Neuronal stem cell (in vitro differentiated cells): ENCODE measurements around the gene KDM7A.

ENCODE experiments used
- DNase-seq: peaks from one replicate; pipeline ENCODE4 v3.0.0-alpha.2; 2013; ENCODE audit warnings: low spot score
- H2AFZ ChIP-seq: one replicate; pipeline ENCODE4 v1.6.1; 2013; ENCODE audit warnings: mild to moderate bottlenecking, low read length, inconsistent platforms
- H2AK5ac ChIP-seq: 2 replicates; pipeline ENCODE4 v1.6.1; 2013; ENCODE audit warnings: low read depth, mild to moderate bottlenecking, inconsistent platforms, low read length, moderate library complexity, mixed read lengths
- H2BK120ac ChIP-seq: 2 replicates; pipeline ENCODE4 v1.6.1; 2013; ENCODE audit warnings: low read depth, mild to moderate bottlenecking, inconsistent platforms, low read length, moderate library complexity, mixed read lengths
- H2BK12ac ChIP-seq: one replicate; pipeline ENCODE4 v1.6.1; 2013; ENCODE audit warnings: low read length, inconsistent platforms
- H2BK15ac ChIP-seq: 2 replicates; pipeline ENCODE4 v1.6.1; 2013; ENCODE audit warnings: mild to moderate bottlenecking, low read length, inconsistent platforms, mixed read lengths
- H2BK5ac ChIP-seq: one replicate; pipeline ENCODE4 v1.6.1; 2013; ENCODE audit warnings: inconsistent platforms, mild to moderate bottlenecking, low read length, moderate library complexity
- H3K14ac ChIP-seq: one replicate; pipeline ENCODE4 v1.6.1; 2013; ENCODE audit warnings: low read length, inconsistent platforms
- H3K18ac ChIP-seq: 2 replicates; pipeline ENCODE4 v1.6.1; 2013; ENCODE audit warnings: low read length, inconsistent platforms
- H3K23ac ChIP-seq: 2 replicates; pipeline ENCODE4 v1.6.1; 2013; ENCODE audit warnings: low read depth, mild to moderate bottlenecking, mixed read lengths, low read length, inconsistent platforms; ENCODE audit not compliant: poor library complexity
- H3K27ac ChIP-seq: replicated peaks from 3 replicates; pipeline ENCODE4 v1.5.1; 2013; ENCODE audit warnings: low read length, inconsistent platforms
- H3K27me3 ChIP-seq, 3 experiments: 2 replicates each; pipeline ENCODE4 v1.6.1; 2013; ENCODE audit warnings: low read length in 3 of 3, mild to moderate bottlenecking in 2 of 3, inconsistent platforms in 1 of 3, low read depth in 1 of 3, mixed read lengths in 1 of 3, moderate library complexity in 1 of 3; ENCODE audit not compliant: control insufficient read depth in 3 of 3, insufficient read depth in 3 of 3
- H3K36me3 ChIP-seq, 2 donors: replicated peaks in 1 of 2; 2 replicates each; pipeline ENCODE4 v1.6.1; 2013; ENCODE audit warnings: low read length in 2 of 2; ENCODE audit not compliant: control insufficient read depth in 2 of 2, insufficient read depth in 2 of 2
- H3K4ac ChIP-seq: 2 replicates; pipeline ENCODE4 v1.6.1; 2013; ENCODE audit warnings: inconsistent platforms, mild to moderate bottlenecking, low read length, moderate library complexity
- H3K4me1 ChIP-seq, 2 donors: 1 replicate in 1 of 2; 2 replicates in 1 of 2; pipeline ENCODE4 v1.6.1; 2013; ENCODE audit warnings: low read length in 2 of 2, low read depth in 1 of 2; ENCODE audit not compliant: control insufficient read depth in 2 of 2, insufficient read depth in 1 of 2
- H3K4me2 ChIP-seq: one replicate; pipeline ENCODE4 v1.6.1; 2013; ENCODE audit warnings: mild to moderate bottlenecking, low read length, inconsistent platforms; ENCODE audit not compliant: insufficient read depth, poor library complexity, severe bottlenecking
- H3K4me3 ChIP-seq, 2 donors: 2 replicates each; pipeline ENCODE4 v1.5.1; 2013; ENCODE audit warnings: low read length in 2 of 2, mild to moderate bottlenecking in 2 of 2, inconsistent platforms in 1 of 2, moderate library complexity in 1 of 2
- H3K79me1 ChIP-seq: one replicate; pipeline ENCODE4 v1.6.1; 2013; ENCODE audit warnings: low read depth, mild to moderate bottlenecking, inconsistent platforms, low read length, moderate library complexity
- H3K9ac ChIP-seq: one replicate; pipeline ENCODE4 v1.6.1; 2013; ENCODE audit warnings: mild to moderate bottlenecking, low read depth, low read length, inconsistent platforms; ENCODE audit not compliant: poor library complexity
- H3K9me3 ChIP-seq, 2 donors: replicated peaks in 1 of 2; 2 replicates each; pipeline versions ENCODE3 to v1.6.1; 2013; ENCODE audit warnings: low read length in 2 of 2, mild to moderate bottlenecking in 2 of 2, inconsistent platforms in 1 of 2, low read depth in 1 of 2, mixed read lengths in 1 of 2, moderate library complexity in 1 of 2; ENCODE audit not compliant: control insufficient read depth in 2 of 2, insufficient read depth in 1 of 2
- H4K8ac ChIP-seq: one replicate; pipeline ENCODE4 v1.6.1; 2013; ENCODE audit warnings: low read depth, mild to moderate bottlenecking, inconsistent platforms, low read length, moderate library complexity
- H4K91ac ChIP-seq: one replicate; pipeline ENCODE4 v1.6.1; 2013; ENCODE audit warnings: low read length, low read depth, mild to moderate bottlenecking, inconsistent platforms; ENCODE audit not compliant: poor library complexity
- WGBS, 2 donors: extraction: QIAGEN DNeasy Blood & Tissue Kit; methylation state at CpG; one replicate each; pipeline ENCODE4 v1.1.7; 2013; ENCODE audit warnings: missing lambda C conversion rate in 2 of 2, mixed read lengths in 1 of 2; ENCODE audit not compliant: insufficient read length in 2 of 2, insufficient replicate concordance in 1 of 2; ENCODE audit errors: extremely low coverage in 2 of 2; 5-methylcytosine and 5-hydroxymethylcytosine counted together

The KDM7A gene

GRCh38 chr7:140192620-140193019 is 15.8 kb upstream of the KDM7A start:
- H2BK5ac ChIP-seq, result no peak overlapping the region
- no peaks in the 10 kb centered on the region for H3K27me3 ChIP-seq
- no peak overlapping the region for H2BK15ac ChIP-seq
- H3K4ac ChIP-seq, result no peak overlapping the region
- H3K9me3 ChIP-seq, result no peaks in the 10 kb centered on the region
- H3K14ac ChIP-seq, result no peak overlapping the region
- H3K4me3 ChIP-seq, result no peak overlapping the region
- no peak overlapping the region for H2BK120ac ChIP-seq
- no peaks in the 10 kb centered on the region for H3K4me1 ChIP-seq
- H4K91ac ChIP-seq, result no peak overlapping the region
- no peak overlapping the region for H4K8ac ChIP-seq
- no peak overlapping the region for H3K18ac ChIP-seq
- no peaks in the 10 kb centered on the region for H3K36me3 ChIP-seq
- H3K79me1 ChIP-seq, result no peaks in the 10 kb centered on the region
- no peak overlapping the region for H3K4me2 ChIP-seq
- no peak overlapping the region for H2AK5ac ChIP-seq
- no peak overlapping the region for H3K9ac ChIP-seq
- H3K23ac ChIP-seq, result no peak overlapping the region
- H2AFZ ChIP-seq, result no peak overlapping the region
- no peak for DNase-seq
- no peak overlapping the region for H3K27ac ChIP-seq
- no peak overlapping the region for H2BK12ac ChIP-seq

GRCh38 chr7:140192176-140192575 is 15.4 kb upstream of the KDM7A start:
- no peaks in the 10 kb centered on the region for H3K27me3 ChIP-seq

GRCh38 chr7:140190588-140190987 is 13.8 kb upstream of the KDM7A start:
- H2BK12ac ChIP-seq, result no peak overlapping the region
- no peak overlapping the region for H3K14ac ChIP-seq
- no peaks in the 10 kb centered on the region for H3K79me1 ChIP-seq
- H2BK120ac ChIP-seq, result no peak overlapping the region
- no peak overlapping the region for H3K9ac ChIP-seq
- H4K8ac ChIP-seq, result no peak overlapping the region
- no peaks in the 10 kb centered on the region for H3K9me3 ChIP-seq
- H2AFZ ChIP-seq, result no peak overlapping the region
- H3K27me3 ChIP-seq, result peaks cover 0 to 3% (median 0%) of the 10 kb centered on the region in 3 experiments
- H2AK5ac ChIP-seq, result no peak overlapping the region
- H3K4me1 ChIP-seq, result no peaks in the 10 kb centered on the region
- no peak overlapping the region for H3K4me2 ChIP-seq
- no peak overlapping the region for H3K27ac ChIP-seq
- H3K4me3 ChIP-seq, result no peak overlapping the region
- H3K36me3 ChIP-seq, result no peaks in the 10 kb centered on the region
- H3K18ac ChIP-seq, result no peak overlapping the region
- no peak overlapping the region for H2BK5ac ChIP-seq
- no peak overlapping the region for H3K23ac ChIP-seq
- no peak overlapping the region for H3K4ac ChIP-seq
- no peak overlapping the region for H2BK15ac ChIP-seq
- no peak overlapping the region for H4K91ac ChIP-seq
- DNase-seq, result no peak

More at GRCh38 chr7:140192176-140192575, 15.4 kb upstream of the KDM7A start:
- Histone ChIP-seq H2BK12ac (no peak overlapping the region), H3K9ac (no peak overlapping the region), H3K27ac (no peak overlapping the region), H2AFZ (no peak overlapping the region), H3K23ac (no peak overlapping the region), H2BK120ac (no peak overlapping the region), H2AK5ac (no peak overlapping the region), H4K8ac (no peak overlapping the region), H3K4me1 (no peaks in the 10 kb centered on the region), H3K4ac (no peak overlapping the region), H3K79me1 (no peaks in the 10 kb centered on the region), H2BK15ac (no peak overlapping the region), H4K91ac (no peak overlapping the region), H3K4me2 (no peak overlapping the region), H3K4me3 (no peak overlapping the region), H2BK5ac (no peak overlapping the region), H3K9me3 (no peaks in the 10 kb centered on the region), H3K36me3 (no peaks in the 10 kb centered on the region), H3K14ac (no peak overlapping the region), H3K18ac (no peak overlapping the region)
- WGBS, 2 donors, result no CpG with 5 or more reads among the region's 3 CpGs
- DNase-seq, result no peak

GRCh38 chr7:140189917-140190316 is 13.1 kb upstream of the KDM7A start:
- no peak overlapping the region for H4K8ac ChIP-seq
- no peak overlapping the region for H3K4ac ChIP-seq
- no peaks in the 10 kb centered on the region for H3K4me1 ChIP-seq
- H3K27me3 ChIP-seq, result peaks cover 0 to 7% (median 0%) of the 10 kb centered on the region in 3 experiments
- no peak overlapping the region for H2BK120ac ChIP-seq
- no peak overlapping the region for H3K27ac ChIP-seq
- no peak overlapping the region for H3K18ac ChIP-seq
- no peak overlapping the region for H3K4me2 ChIP-seq
- no peak overlapping the region for H3K23ac ChIP-seq
- no peak overlapping the region for H2BK12ac ChIP-seq
- no peak overlapping the region for H2AFZ ChIP-seq
- no peak overlapping the region for H3K14ac ChIP-seq
- H3K9ac ChIP-seq, result no peak overlapping the region
- H3K4me3 ChIP-seq, result no peak overlapping the region
- no peak overlapping the region for H2BK5ac ChIP-seq
- no peak for DNase-seq
- H4K91ac ChIP-seq, result no peak overlapping the region
- H2AK5ac ChIP-seq, result no peak overlapping the region
- no peaks in the 10 kb centered on the region for H3K79me1 ChIP-seq
- no peaks in the 10 kb centered on the region for H3K36me3 ChIP-seq
- no peak overlapping the region for H2BK15ac ChIP-seq
- no CpG with 5 or more reads among the region's 2 CpGs for WGBS, 2 donors
- H3K9me3 ChIP-seq, result no peaks in the 10 kb centered on the region
